ENCODE data around the gene CCDC51. TPM values are rescaled to one million over a fixed set of nuclear protein-coding genes. Genes with fewer than 3 reads are reported as not detected.
"Not testable (repeated sequence)": the region's sequence is repeated elsewhere in the genome, so short reads cannot be mapped to it uniquely, and the experiment has no call there.

Gene CCDC51, protein sequence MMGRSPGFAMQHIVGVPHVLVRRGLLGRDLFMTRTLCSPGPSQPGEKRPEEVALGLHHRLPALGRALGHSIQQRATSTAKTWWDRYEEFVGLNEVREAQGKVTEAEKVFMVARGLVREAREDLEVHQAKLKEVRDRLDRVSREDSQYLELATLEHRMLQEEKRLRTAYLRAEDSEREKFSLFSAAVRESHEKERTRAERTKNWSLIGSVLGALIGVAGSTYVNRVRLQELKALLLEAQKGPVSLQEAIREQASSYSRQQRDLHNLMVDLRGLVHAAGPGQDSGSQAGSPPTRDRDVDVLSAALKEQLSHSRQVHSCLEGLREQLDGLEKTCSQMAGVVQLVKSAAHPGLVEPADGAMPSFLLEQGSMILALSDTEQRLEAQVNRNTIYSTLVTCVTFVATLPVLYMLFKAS
- 9.9 TPM for total RNA-seq

DNA sequence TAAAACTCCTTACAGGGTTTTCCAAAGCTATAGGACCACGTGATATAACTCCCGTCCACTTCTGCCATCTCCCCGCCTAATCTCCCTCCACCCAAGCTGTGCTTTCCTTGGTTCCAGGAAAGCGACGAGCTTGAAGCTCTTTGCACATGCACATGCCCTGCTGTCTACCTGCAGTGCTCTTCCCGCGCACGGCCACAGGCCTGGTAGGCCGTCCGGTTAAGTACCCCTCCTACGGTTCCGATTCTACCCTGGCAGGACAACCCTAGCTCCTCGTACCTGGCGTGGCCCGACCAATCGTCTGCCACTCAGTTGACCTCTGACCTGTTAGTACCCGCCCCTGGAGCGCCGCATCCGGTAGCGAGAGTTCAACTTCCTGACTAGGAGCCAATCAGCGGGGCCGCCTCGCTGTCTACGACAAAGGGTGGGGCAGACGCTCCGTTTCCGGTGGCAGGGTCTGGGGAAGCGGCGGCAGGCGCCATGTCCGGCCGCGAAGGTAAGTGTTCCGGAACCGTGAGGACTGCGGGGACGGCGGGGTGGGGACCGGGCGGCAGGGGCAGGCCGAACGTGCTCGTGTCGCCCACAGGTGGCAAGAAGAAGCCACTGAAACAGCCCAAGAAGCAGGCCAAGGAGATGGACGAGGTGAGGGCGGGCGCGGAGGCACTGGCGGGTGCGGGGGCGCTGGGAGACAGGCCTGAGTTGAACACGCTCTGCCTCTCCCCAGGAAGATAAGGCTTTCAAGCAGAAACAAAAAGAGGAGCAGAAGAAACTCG, at the start of gene CCDC51, which contains the start of gene TMA7:
CCDC51 (minus strand) TSS at position 300 of the 770 bp plus-strand sequence. CDS start 4,991 bp downstream, outside the sequence.
TMA7 (plus strand) TSS at position 438 of the 770 bp plus-strand sequence; CDS start at position 478, 40 bp downstream.
- Histone ChIP-seq H3K9me3 (ENCODE audit: control insufficient read depth in 3 of 3, low read length in 3 of 3) (no peaks in the 10 kb centered on the region), H3K36me3 (ENCODE audit: control insufficient read depth in 3 of 3, insufficient read depth in 3 of 3, low read length in 3 of 3) (peaks cover 16 to 25% (median 18%) of the 10 kb centered on the region in 3 donors), H3K27me3 (ENCODE audit: control insufficient read depth in 3 of 3, insufficient read depth in 3 of 3, low read length in 3 of 3) (no peaks in the 10 kb centered on the region), H3K4me1 (ENCODE audit: control insufficient read depth in 3 of 3, insufficient read depth in 3 of 3, low read length in 3 of 3) (peaks cover 18 to 24% (median 23%) of the 10 kb centered on the region in 3 donors), H3K4me3 (ENCODE audit: low read length in 3 of 3) (peak within 1 kb of the TSS; percentile 92 to 100 (median 99)), H3K9ac (ENCODE audit: low read depth in 1 of 3, low read length in 3 of 3) (peak within 1 kb of the TSS; percentile 82 to 94 (median 84)), H3K27ac (ENCODE audit: low read depth, low read length) (peak within 1 kb of the TSS; percentile 87)

DNA sequence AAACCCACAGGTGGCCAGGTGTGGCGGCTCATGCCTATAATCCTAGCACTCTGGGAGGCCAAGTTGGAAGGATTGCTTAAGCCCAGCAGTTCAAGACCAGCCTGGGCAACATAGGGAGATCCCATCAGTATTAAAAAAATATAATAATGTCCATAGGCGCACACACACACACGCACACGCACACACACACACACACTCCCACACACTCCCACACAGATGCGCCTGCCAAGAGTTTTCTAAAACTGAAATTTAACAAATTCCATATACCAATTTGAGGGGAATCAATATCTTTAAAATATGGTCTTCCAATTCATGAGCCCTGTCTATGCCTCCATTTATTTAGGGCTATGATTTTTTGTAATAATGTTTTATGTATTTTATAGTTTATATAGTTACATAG, 47.0 kb upstream of the CCDC51 start:
- Histone ChIP-seq H3K9ac (ENCODE audit: low read depth in 1 of 3, low read length in 3 of 3) (no peak overlapping the region), H3K36me3 (ENCODE audit: control insufficient read depth in 3 of 3, insufficient read depth in 3 of 3, low read length in 3 of 3) (no peaks in the 10 kb centered on the region), H3K27me3 (ENCODE audit: control insufficient read depth in 3 of 3, insufficient read depth in 3 of 3, low read length in 3 of 3) (no peaks in the 10 kb centered on the region), H3K4me3 (ENCODE audit: low read length in 3 of 3) (no peak overlapping the region), H3K4me1 (ENCODE audit: control insufficient read depth in 3 of 3, insufficient read depth in 3 of 3, low read length in 3 of 3) (no peaks in the 10 kb centered on the region), H3K9me3 (ENCODE audit: control insufficient read depth in 3 of 3, low read length in 3 of 3) (no peaks in the 10 kb centered on the region), H3K27ac (ENCODE audit: low read depth, low read length) (no peak overlapping the region)

DNA sequence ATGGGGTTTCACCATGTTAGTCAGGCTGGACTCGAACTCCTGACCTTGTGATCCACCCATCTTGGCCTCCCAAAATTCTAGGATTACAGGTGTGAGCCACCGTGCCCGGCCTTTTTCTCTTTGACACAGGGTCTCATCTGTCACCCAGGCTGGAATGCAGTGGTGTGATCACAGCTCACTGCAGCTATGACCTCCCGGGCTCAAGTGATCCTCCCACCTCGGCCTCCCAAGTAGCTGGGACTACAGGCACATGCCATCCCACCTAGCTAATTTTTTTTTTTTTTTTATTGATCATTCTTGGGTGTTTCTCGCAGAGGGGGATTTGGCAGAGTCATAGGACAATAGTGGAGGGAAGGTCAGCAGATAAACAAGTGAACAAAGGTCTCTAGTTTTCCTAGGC, 42.9 kb upstream of the CCDC51 start:
- not testable (repeated sequence) for H3K4me3 ChIP-seq (ENCODE audit: low read length in 3 of 3); H3K36me3 ChIP-seq (ENCODE audit: control insufficient read depth in 3 of 3, insufficient read depth in 3 of 3, low read length in 3 of 3); H3K27me3 ChIP-seq (ENCODE audit: control insufficient read depth in 3 of 3, insufficient read depth in 3 of 3, low read length in 3 of 3); H3K9ac ChIP-seq (ENCODE audit: low read depth in 1 of 3, low read length in 3 of 3); H3K27ac ChIP-seq (ENCODE audit: low read depth, low read length); H3K4me1 ChIP-seq (ENCODE audit: control insufficient read depth in 3 of 3, insufficient read depth in 3 of 3, low read length in 3 of 3); H3K9me3 ChIP-seq (ENCODE audit: control insufficient read depth in 3 of 3, low read length in 3 of 3)

DNA sequence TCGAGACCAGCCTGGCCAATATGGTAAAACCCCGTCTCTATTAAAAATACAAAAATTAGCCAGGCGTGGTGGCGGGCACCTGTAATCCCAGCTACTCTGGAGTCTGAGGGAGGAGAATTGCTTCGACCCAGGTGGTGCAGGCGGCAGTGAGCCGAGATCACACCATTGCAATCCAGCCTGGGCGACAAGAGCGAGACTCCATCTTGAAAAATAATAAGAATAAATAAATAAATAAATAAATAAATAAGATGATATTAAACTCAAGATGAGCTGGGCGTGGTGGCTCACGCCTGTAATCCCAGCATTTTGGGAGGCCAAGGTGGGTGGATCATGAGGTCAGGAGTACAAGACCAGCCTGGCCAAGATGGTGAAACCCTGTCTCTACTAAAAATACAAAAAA, 41.0 kb upstream of the CCDC51 start:
- H3K27me3 ChIP-seq (ENCODE audit: control insufficient read depth in 3 of 3, insufficient read depth in 3 of 3, low read length in 3 of 3); H3K9ac ChIP-seq (ENCODE audit: low read depth in 1 of 3, low read length in 3 of 3); H3K4me1 ChIP-seq (ENCODE audit: control insufficient read depth in 3 of 3, insufficient read depth in 3 of 3, low read length in 3 of 3); H3K9me3 ChIP-seq (ENCODE audit: control insufficient read depth in 3 of 3, low read length in 3 of 3); H3K36me3 ChIP-seq (ENCODE audit: control insufficient read depth in 3 of 3, insufficient read depth in 3 of 3, low read length in 3 of 3); H3K27ac ChIP-seq (ENCODE audit: low read depth, low read length); H3K4me3 ChIP-seq (ENCODE audit: low read length in 3 of 3): not testable (repeated sequence)

DNA sequence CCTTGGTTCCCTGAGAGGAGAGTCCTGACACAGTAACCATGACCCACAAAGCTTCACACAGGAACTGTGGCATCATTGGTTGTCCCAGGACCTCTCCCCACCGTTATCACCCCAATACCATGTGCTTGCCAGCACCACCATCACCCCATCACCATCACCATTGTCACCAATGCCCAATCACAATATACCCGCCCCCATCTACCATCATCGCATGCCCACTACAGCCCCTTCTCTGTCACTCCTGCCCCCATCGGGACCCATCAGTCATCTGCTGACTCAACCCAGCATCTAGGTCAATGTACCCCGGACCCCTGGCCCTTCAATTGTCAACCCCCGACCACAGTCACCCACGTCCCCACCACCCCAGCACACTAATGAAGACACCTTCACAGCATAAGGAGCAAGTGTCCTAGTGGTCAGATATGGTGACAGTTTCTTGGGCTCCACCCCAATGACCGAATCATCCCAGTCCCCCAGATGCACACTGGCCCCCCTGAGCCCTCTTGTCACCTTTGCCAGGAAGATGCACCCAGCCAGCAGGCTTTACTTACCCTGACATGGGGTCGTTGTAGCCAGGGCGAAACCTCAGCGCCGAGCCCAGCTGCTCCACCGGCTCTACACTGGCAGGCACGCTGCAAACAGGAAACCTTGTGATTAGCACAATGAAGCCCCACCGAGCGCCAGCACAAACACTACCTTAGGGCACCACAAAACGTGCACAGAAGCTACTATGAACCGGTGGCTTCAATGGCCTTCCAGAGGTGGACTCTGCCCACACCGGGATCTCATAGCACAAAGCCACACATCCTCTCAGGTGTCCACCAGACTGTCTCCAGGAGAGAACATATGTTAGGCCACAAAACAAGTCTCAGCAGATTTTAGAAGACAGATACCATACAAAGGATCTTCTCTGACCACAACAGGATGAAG, 39.0 kb upstream of the CCDC51 start:
- no peaks in the 10 kb centered on the region for H3K9me3 ChIP-seq (ENCODE audit: control insufficient read depth in 3 of 3, low read length in 3 of 3)
- H3K9ac ChIP-seq (ENCODE audit: low read depth in 1 of 3, low read length in 3 of 3) = no peak overlapping the region
- H3K27me3 ChIP-seq (ENCODE audit: control insufficient read depth in 3 of 3, insufficient read depth in 3 of 3, low read length in 3 of 3) = no peaks in the 10 kb centered on the region
- peak overlapping the region; percentile 3 for H3K27ac ChIP-seq (ENCODE audit: low read depth, low read length)
- H3K36me3 ChIP-seq (ENCODE audit: control insufficient read depth in 3 of 3, insufficient read depth in 3 of 3, low read length in 3 of 3) = no peaks in the 10 kb centered on the region
- H3K4me3 ChIP-seq (ENCODE audit: low read length in 3 of 3) = no peak overlapping the region
- peaks cover 0 to 3% (median 0%) of the 10 kb centered on the region in 3 donors for H3K4me1 ChIP-seq (ENCODE audit: control insufficient read depth in 3 of 3, insufficient read depth in 3 of 3, low read length in 3 of 3)

DNA sequence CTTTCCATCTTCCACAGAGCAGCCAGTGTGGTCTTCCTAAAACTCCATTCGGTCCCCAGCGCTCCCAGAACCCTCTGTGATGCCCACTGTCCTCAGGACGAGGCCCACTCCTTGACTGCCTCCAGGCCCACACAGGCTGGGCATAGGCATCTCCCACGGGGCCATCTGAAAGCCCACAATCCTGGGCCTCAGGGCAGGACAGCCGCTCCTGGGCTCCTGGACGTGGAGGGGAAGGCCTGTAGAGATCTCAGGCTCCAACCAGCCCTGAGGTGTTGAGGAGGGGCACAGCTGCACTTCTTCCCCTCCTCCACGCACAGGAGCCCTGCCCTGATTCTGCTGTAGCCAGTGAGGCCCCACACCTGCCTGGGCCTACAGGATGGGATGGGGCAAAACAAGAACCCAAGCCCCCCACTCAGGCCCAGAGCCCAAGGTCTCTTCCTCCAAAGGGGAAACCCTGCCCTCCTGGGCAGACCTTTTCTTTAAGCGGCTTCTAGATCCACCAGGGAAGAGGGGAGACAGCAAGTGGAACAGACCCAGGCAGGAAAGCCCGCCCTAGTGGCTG, 38.1 kb upstream of the CCDC51 start:
- Histone ChIP-seq H3K27me3 (ENCODE audit: control insufficient read depth in 3 of 3, insufficient read depth in 3 of 3, low read length in 3 of 3) (no peaks in the 10 kb centered on the region), H3K9me3 (ENCODE audit: control insufficient read depth in 3 of 3, low read length in 3 of 3) (no peaks in the 10 kb centered on the region), H3K4me1 (ENCODE audit: control insufficient read depth in 3 of 3, insufficient read depth in 3 of 3, low read length in 3 of 3) (peaks cover 4 to 10% (median 5%) of the 10 kb centered on the region in 3 donors), H3K9ac (ENCODE audit: low read depth in 1 of 3, low read length in 3 of 3) (no peak overlapping the region), H3K4me3 (ENCODE audit: low read length in 3 of 3) (no peak overlapping the region), H3K27ac (ENCODE audit: low read depth, low read length) (no peak overlapping the region), H3K36me3 (ENCODE audit: control insufficient read depth in 3 of 3, insufficient read depth in 3 of 3, low read length in 3 of 3) (no peaks in the 10 kb centered on the region)

DNA sequence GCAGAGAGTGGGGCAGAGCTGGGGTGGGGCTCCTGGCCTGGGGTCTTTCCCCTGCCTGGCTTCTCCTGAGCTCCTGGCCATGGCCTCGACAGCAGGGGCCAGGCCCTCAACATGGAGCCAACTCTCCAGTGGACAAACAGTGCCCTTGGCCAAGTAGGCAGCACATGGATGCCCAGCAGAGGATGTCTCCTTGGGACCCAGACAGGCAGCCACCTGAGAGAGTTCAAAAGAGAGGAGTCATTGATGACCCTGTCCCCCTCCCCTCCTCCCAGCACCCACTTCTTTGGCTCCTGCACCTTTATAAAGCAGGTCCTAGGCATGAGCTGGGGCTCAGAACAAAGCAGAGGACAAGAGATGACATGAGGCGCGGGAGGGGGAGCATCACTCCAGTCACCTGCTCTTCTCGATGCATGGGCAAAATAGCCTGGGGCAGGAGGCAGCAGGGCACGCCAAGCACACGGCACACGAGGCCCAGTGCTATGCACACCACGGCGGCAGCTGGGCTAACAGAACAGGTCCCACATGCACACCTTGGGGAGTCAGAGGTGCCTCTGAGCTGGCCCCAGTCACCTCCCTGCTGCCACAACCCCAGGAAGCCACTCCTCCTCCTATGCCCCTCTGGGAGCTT, 36.6 kb upstream of the CCDC51 start:
- no peaks in the 10 kb centered on the region for H3K9me3 ChIP-seq (ENCODE audit: control insufficient read depth in 3 of 3, low read length in 3 of 3)
- no peak overlapping the region for H3K27ac ChIP-seq (ENCODE audit: low read depth, low read length)
- H3K9ac ChIP-seq (ENCODE audit: low read depth in 1 of 3, low read length in 3 of 3) = no peak overlapping the region
- H3K4me1 ChIP-seq (ENCODE audit: control insufficient read depth in 3 of 3, insufficient read depth in 3 of 3, low read length in 3 of 3) = peaks cover 5 to 17% (median 8%) of the 10 kb centered on the region in 3 donors
- H3K27me3 ChIP-seq (ENCODE audit: control insufficient read depth in 3 of 3, insufficient read depth in 3 of 3, low read length in 3 of 3) = no peaks in the 10 kb centered on the region
- no peaks in the 10 kb centered on the region for H3K36me3 ChIP-seq (ENCODE audit: control insufficient read depth in 3 of 3, insufficient read depth in 3 of 3, low read length in 3 of 3)
- H3K4me3 ChIP-seq (ENCODE audit: low read length in 3 of 3) = no peak overlapping the region

DNA sequence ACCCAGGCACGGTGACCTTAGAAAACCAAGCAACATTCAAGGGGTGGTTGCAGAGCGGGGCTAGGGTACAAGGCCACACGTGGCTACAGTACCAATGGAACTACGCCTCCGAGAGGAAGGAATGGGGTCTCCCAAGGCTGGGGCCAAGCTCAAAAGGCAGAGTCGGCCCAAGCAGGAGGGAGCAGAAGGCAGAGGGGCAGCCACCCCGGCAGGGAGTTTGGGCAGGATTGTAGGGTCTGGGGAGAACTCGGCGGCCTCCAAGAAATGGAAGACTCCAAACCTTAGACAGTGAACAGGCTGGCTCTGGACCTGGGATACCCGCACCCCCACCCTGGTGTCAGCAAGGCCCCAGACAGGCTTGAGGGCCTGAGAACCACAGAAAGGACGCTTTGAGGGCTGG, 35.3 kb upstream of the CCDC51 start:
- peaks cover 7 to 23% (median 12%) of the 10 kb centered on the region in 3 donors for H3K4me1 ChIP-seq (ENCODE audit: control insufficient read depth in 3 of 3, insufficient read depth in 3 of 3, low read length in 3 of 3)
- H3K9me3 ChIP-seq (ENCODE audit: control insufficient read depth in 3 of 3, low read length in 3 of 3) = no peaks in the 10 kb centered on the region
- no peak overlapping the region for H3K9ac ChIP-seq (ENCODE audit: low read depth in 1 of 3, low read length in 3 of 3)
- no peak overlapping the region for H3K4me3 ChIP-seq (ENCODE audit: low read length in 3 of 3)
- H3K36me3 ChIP-seq (ENCODE audit: control insufficient read depth in 3 of 3, insufficient read depth in 3 of 3, low read length in 3 of 3) = no peaks in the 10 kb centered on the region
- H3K27ac ChIP-seq (ENCODE audit: low read depth, low read length) = no peak overlapping the region
- H3K27me3 ChIP-seq (ENCODE audit: control insufficient read depth in 3 of 3, insufficient read depth in 3 of 3, low read length in 3 of 3) = no peaks in the 10 kb centered on the region

DNA sequence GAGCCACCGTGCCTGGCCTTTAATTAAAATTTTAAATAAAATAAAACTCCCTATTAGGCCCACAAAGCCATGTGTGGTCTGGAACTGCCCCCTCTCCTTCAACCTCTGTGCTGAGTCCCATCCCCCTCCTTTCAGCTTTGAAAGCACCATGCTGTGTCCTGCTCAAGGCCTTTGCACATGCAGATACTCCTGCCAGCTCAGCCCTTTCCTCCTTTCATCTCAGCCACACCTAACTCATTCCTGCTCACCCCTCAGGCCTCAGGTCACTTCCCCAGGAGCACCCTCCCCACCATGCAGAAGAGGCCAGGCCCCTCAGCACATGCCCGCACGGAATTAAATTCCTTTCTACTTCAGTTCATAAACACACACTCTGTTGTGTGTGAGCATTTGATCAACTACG, 34.7 kb upstream of the CCDC51 start:
- Histone ChIP-seq H3K9me3 (ENCODE audit: control insufficient read depth in 3 of 3, low read length in 3 of 3) (no peaks in the 10 kb centered on the region), H3K27ac (ENCODE audit: low read depth, low read length) (no peak overlapping the region), H3K4me1 (ENCODE audit: control insufficient read depth in 3 of 3, insufficient read depth in 3 of 3, low read length in 3 of 3) (peaks cover 12 to 29% (median 18%) of the 10 kb centered on the region in 3 donors), H3K4me3 (ENCODE audit: low read length in 3 of 3) (no peak overlapping the region), H3K36me3 (ENCODE audit: control insufficient read depth in 3 of 3, insufficient read depth in 3 of 3, low read length in 3 of 3) (peaks cover 0 to 4% (median 1%) of the 10 kb centered on the region in 3 donors), H3K27me3 (ENCODE audit: control insufficient read depth in 3 of 3, insufficient read depth in 3 of 3, low read length in 3 of 3) (no peaks in the 10 kb centered on the region), H3K9ac (ENCODE audit: low read depth in 1 of 3, low read length in 3 of 3) (no peak overlapping the region)
